NT2/D1 (cell line): ENCODE data around the gene MCTP1.

ENCODE experiments used
- YY1 ChIP-seq: IDR thresholded peaks from 2 replicates; pipeline ENCODE4 v1.6.1; 2011; ENCODE audit not compliant: insufficient read length, insufficient read depth
- ZNF274 ChIP-seq: IDR thresholded peaks from 2 replicates; pipeline ENCODE4 v1.6.1; 2011; ENCODE audit warnings: mild to moderate bottlenecking, low read depth, low read length

GRCh38 chr5:94932259-94932658 lies 352.6 kb downstream of the MCTP1 start:
- TF ChIP-seq ZNF274 (no peak), YY1 (no peak)
